Endothelial cell of umbilical vein (primary cell): ENCODE measurements around the gene ANKZF1. TPM values are rescaled to one million over a fixed set of nuclear protein-coding genes. Genes with fewer than 3 reads are reported as not detected.

ENCODE experiments used
- BruUV-seq: library from RNA; stranded (reverse); fragments of 400-500 nt; replicated peaks from 2 replicates; lab custom pipeline; 2021; lab: Mats Ljungman, UMichigan
- CTCF ChIA-PET: fragments of 300-600, 350-600 bp; sonication (Branson Sonifier 250); formaldehyde crosslinking; loops from one replicate; lab custom pipeline; 2021; ENCODE audit warnings: antibody characterized with exemption, inconsistent platforms; lab: Charles Lee
- POLR2A ChIA-PET: fragments of 300-600, 350-600 bp; sonication (Branson Sonifier 250); formaldehyde crosslinking; loops from one replicate; lab custom pipeline; 2021; ENCODE audit warnings: antibody characterized with exemption, inconsistent platforms; lab: Charles Lee
- DNase-seq: peaks from one replicate; pipeline ENCODE4 v3.0.0-alpha.2; 2011; ENCODE audit warnings: low read depth, low spot score
- FAIRE-seq: peaks from 2 replicates; lab custom pipeline; 2011; peaks lifted over from hg19 to GRCh38; lab: Jason Lieb, UNC
- H2AFZ ChIP-seq: 2 replicates; pipeline ENCODE4 v1.6.0; 2012; ENCODE audit warnings: low read depth, low read length, control low read depth, inconsistent platforms
- H3K27ac ChIP-seq: 2 replicates; pipeline ENCODE4 v1.5.1; 2011; ENCODE audit warnings: low read depth, mild to moderate bottlenecking, control low read depth, low read length, moderate library complexity; ENCODE audit not compliant: insufficient read depth
- H3K27me3 ChIP-seq, 2 experiments: 2 replicates each; pipeline versions ENCODE4 v1.6.0 to v1.6.1; 2011; ENCODE audit warnings: low read length in 2 of 2, mixed read lengths in 1 of 2; ENCODE audit not compliant: control insufficient read depth in 2 of 2, insufficient read depth in 2 of 2
- H3K36me3 ChIP-seq, 2 experiments: 2 replicates in 1 of 2; 3 replicates in 1 of 2; pipeline ENCODE4 v1.5.1; 2011; ENCODE audit warnings: low read length in 2 of 2, mild to moderate bottlenecking in 1 of 2, moderate library complexity in 1 of 2; ENCODE audit not compliant: control insufficient read depth in 2 of 2, insufficient read depth in 2 of 2; ENCODE audit errors: extremely low read depth in 1 of 2
- H3K4me1 ChIP-seq: 3 replicates; pipeline ENCODE4 v1.5.1; 2011; ENCODE audit warnings: mild to moderate bottlenecking, low read length; ENCODE audit not compliant: control insufficient read depth, insufficient read depth; ENCODE audit errors: extremely low read depth
- H3K4me2 ChIP-seq: 2 replicates; pipeline ENCODE4 v1.6.1; 2011; ENCODE audit warnings: low read length, control low read depth, mixed read lengths; ENCODE audit not compliant: insufficient read depth
- H3K4me3 ChIP-seq, 3 experiments: fragments of 200-600 bp in 1 of 3; sonication (generic), shearing (Covaris generic) in 1 of 3; replicated peaks in 1 of 3; 2 replicates each; pipeline ENCODE4 v1.5.1; 2011 to 2016; ENCODE audit warnings: control low read depth in 3 of 3, low read length in 3 of 3, mild to moderate bottlenecking in 2 of 3, inconsistent platforms in 1 of 3, low read depth in 1 of 3, moderate library complexity in 1 of 3; ENCODE audit not compliant: insufficient read depth in 1 of 3
- H3K79me2 ChIP-seq: 2 replicates; pipeline ENCODE4 v1.6.0; 2012; ENCODE audit warnings: low read length, inconsistent platforms; ENCODE audit not compliant: control insufficient read depth, insufficient read depth
- H3K9ac ChIP-seq: replicated peaks from 2 replicates; pipeline ENCODE3; 2011; ENCODE audit warnings: low read length, control low read depth; ENCODE audit not compliant: insufficient read depth; ENCODE audit errors: extremely low read depth
- H3K9me1 ChIP-seq: replicated peaks from 3 replicates; pipeline ENCODE4 v1.6.0; 2011; ENCODE audit warnings: mild to moderate bottlenecking, low read length; ENCODE audit not compliant: control insufficient read depth, insufficient read depth; ENCODE audit errors: extremely low read depth
- H3K9me3 ChIP-seq: replicated peaks from 2 replicates; pipeline ENCODE4 v1.5.1; 2012; ENCODE audit warnings: low read length, inconsistent platforms; ENCODE audit not compliant: control insufficient read depth, insufficient read depth
- H4K20me1 ChIP-seq: replicated peaks from 2 replicates; pipeline ENCODE3; 2011; ENCODE audit warnings: mild to moderate bottlenecking, low read length; ENCODE audit not compliant: control insufficient read depth, insufficient read depth; ENCODE audit errors: extremely low read depth
- EZH2 ChIP-seq: IDR thresholded peaks from 2 replicates; pipeline ENCODE4 v1.6.1; 2012; ENCODE audit warnings: borderline replicate concordance, low read depth, mild to moderate bottlenecking, moderate library complexity, low read length, inconsistent platforms; ENCODE audit not compliant: severe bottlenecking
- FOS ChIP-seq: IDR thresholded peaks from 2 replicates; pipeline ENCODE4 v1.6.1; 2011; ENCODE audit warnings: mild to moderate bottlenecking, low read length, moderate library complexity, borderline replicate concordance; ENCODE audit not compliant: insufficient read depth
- GATA2 ChIP-seq: IDR thresholded peaks from 2 replicates; pipeline ENCODE4 v1.7.0; 2011; ENCODE audit warnings: low read depth, mild to moderate bottlenecking, moderate library complexity, mixed read lengths, low read length; ENCODE audit not compliant: insufficient read length, insufficient read depth
- JUN ChIP-seq: IDR thresholded peaks from 2 replicates; pipeline ENCODE4 v1.6.1; 2011; ENCODE audit warnings: borderline replicate concordance, low read depth; ENCODE audit not compliant: insufficient read length, insufficient read depth
- MYC ChIP-seq: IDR thresholded peaks from one replicate; pipeline ENCODE4 v1.6.1; 2011; ENCODE audit warnings: mild to moderate bottlenecking, low read depth, low read length
- POLR2A ChIP-seq: IDR thresholded peaks from 2 replicates; pipeline ENCODE4 v1.6.1; 2012; ENCODE audit warnings: low read depth, mild to moderate bottlenecking, control low read depth, low read length
- POLR2AphosphoS5 ChIP-seq: IDR thresholded peaks from 2 replicates; pipeline ENCODE4 v1.6.1; 2012; ENCODE audit warnings: low read depth, mild to moderate bottlenecking, control low read depth, low read length, moderate library complexity; ENCODE audit not compliant: insufficient read depth
- dilution Hi-C: fragments of 300-500 bp; cut with MboI; formaldehyde crosslinking; loops from one replicate; pipeline ENCODE4 v1.15.0; 2019; ENCODE audit warnings: low sequenced_read_pairs; ENCODE audit not compliant: extremely low pct_ligation_motif_present
- intact Hi-C: fragments of 100-400 bp; cut with micrococcal nuclease; formaldehyde crosslinking; loops from one replicate; pipeline ENCODE4 v1.10.0; 2022
- polyA plus RNA-seq, 4 experiments: library from polyadenylated mRNA; depleted of rRNA in 3 of 4; stranded (reverse) in 3 of 4; unstranded in 1 of 4; fragments of >200 nt; gene quantifications; 2 replicates each; pipeline versions ENCODE4 v1.2.1 to v1.2.3, GENCODE V29; 2011 to 2012; ENCODE audit warnings: missing spikeins in 1 of 4
- total RNA-seq: library from RNA; stranded (reverse); gene quantifications from 2 replicates; pipeline ENCODE4 v1.2.3, GENCODE V29; 2021
- TF ChIP-seq, protein P1 (sequence below): IDR thresholded peaks from 2 replicates; pipeline ENCODE4 v1.6.1; 2011; ENCODE audit not compliant: insufficient read depth, insufficient read length
- TF ChIP-seq, protein P2 (sequence below), 2 donors: IDR thresholded peaks; 1 replicate in 1 of 2; 2 replicates in 1 of 2; pipeline ENCODE4 v1.5.1; 2011; ENCODE audit warnings: low read length in 2 of 2, mild to moderate bottlenecking in 2 of 2, moderate library complexity in 2 of 2, control low read depth in 1 of 2, inconsistent platforms in 1 of 2, low read depth in 1 of 2; ENCODE audit not compliant: insufficient read depth in 1 of 2; ENCODE audit errors: extremely low read depth in 1 of 2

The ANKZF1 gene
- total and polyA plus RNA-seq, 2 donors (not counting 3 experiments of a cell fraction or from before 2014, with no cell fraction given), result 26.5 to 36.2 TPM

DNA sequence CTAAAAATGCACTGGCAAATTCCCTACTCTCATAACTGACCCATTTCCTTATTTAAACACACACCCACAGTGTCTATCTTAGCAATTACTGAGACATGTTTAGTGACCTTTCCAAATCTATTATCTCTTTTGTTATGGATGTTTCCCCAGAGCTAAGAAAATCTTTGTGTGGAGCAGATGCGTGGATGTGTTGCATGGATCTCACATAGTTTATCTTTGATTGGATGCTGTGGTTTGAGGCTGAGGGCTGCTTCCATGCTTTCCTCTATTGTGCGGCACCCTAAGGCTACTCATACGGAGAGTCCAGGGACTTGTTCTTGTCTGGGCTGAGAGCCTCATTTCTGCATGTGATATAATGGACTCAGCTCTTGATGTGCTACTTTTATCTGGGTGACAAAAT is 4.7 kb downstream of the ANKZF1 start:
- H4K20me1 ChIP-seq, result no peaks in the 10 kb centered on the region
- intact Hi-C loops, result no loop called here
- no peak overlapping the region for H3K27ac ChIP-seq
- dilution Hi-C loops, result no loop called here
- FAIRE-seq (no peak), DNase-seq (no peak)
- POLR2A ChIA-PET, result no interaction called here
- BruUV-seq, result no TSS peak
- peaks cover 2% of the 10 kb centered on the region for H3K79me2 ChIP-seq
- H3K4me2 ChIP-seq, result no peak overlapping the region
- TF ChIP-seq POLR2A (no peak), GATA2 (no peak), JUN (no peak), FOS (no peak), MYC (no peak), EZH2 (no peak), POLR2AphosphoS5 (no peak)
- TF ChIP-seq, protein P1, sequence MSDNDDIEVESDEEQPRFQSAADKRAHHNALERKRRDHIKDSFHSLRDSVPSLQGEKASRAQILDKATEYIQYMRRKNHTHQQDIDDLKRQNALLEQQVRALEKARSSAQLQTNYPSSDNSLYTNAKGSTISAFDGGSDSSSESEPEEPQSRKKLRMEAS, result no peak
- TF ChIP-seq, protein P2, sequence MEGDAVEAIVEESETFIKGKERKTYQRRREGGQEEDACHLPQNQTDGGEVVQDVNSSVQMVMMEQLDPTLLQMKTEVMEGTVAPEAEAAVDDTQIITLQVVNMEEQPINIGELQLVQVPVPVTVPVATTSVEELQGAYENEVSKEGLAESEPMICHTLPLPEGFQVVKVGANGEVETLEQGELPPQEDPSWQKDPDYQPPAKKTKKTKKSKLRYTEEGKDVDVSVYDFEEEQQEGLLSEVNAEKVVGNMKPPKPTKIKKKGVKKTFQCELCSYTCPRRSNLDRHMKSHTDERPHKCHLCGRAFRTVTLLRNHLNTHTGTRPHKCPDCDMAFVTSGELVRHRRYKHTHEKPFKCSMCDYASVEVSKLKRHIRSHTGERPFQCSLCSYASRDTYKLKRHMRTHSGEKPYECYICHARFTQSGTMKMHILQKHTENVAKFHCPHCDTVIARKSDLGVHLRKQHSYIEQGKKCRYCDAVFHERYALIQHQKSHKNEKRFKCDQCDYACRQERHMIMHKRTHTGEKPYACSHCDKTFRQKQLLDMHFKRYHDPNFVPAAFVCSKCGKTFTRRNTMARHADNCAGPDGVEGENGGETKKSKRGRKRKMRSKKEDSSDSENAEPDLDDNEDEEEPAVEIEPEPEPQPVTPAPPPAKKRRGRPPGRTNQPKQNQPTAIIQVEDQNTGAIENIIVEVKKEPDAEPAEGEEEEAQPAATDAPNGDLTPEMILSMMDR (IDR thresholded peaks at IDR 0.05; ENCODE audit: extremely low read depth in 1 of 2, insufficient read depth in 1 of 2, low read depth in 1 of 2, low read length in 2 of 2), result no peak
- no peak overlapping the region for H3K9ac ChIP-seq
- H3K9me3 ChIP-seq, result no peaks in the 10 kb centered on the region
- H2AFZ ChIP-seq, result no peak overlapping the region
- peaks cover 2 to 35% of the 10 kb centered on the region in 2 experiments for H3K36me3 ChIP-seq
- no peak overlapping the region for H3K4me3 ChIP-seq
- no peaks in the 10 kb centered on the region for H3K9me1 ChIP-seq
- peaks cover 6% of the 10 kb centered on the region for H3K4me1 ChIP-seq
- no peaks in the 10 kb centered on the region for H3K27me3 ChIP-seq
- CTCF ChIA-PET, result interaction anchor here (1.0 kb wide), 1 partner anchor 61 kb away, joined by 4 read pairs; no protein-coding TSS in a partner anchor
